H1 (cell line): Measurements from ENCODE around the gene SIRT7. TPM values are rescaled to one million over a fixed set of nuclear protein-coding genes. Genes with fewer than 3 reads are reported as not detected.

Source experiments
- CTCF ChIA-PET: fragments of 300-600 bp; sonication (Branson Sonifier 250); formaldehyde crosslinking; loops from one replicate; lab custom pipeline; 2021; ENCODE audit not compliant: partially characterized antibody; lab: Charles Lee
- POLR2A ChIA-PET: fragments of 300-600 bp; sonication (Branson Sonifier 250); formaldehyde crosslinking; loops from one replicate; lab custom pipeline; 2021; ENCODE audit warnings: inconsistent platforms; ENCODE audit not compliant: partially characterized antibody; lab: Charles Lee
- DNase-seq, 2 experiments: peaks; one replicate each; pipeline versions ENCODE4 v3.0.0 to v3.0.0-alpha.2; 2010 to 2022; ENCODE audit warnings: low spot score in 2 of 2, low read depth in 1 of 2, mixed read lengths in 1 of 2
- FAIRE-seq: peaks from 2 replicates; lab custom pipeline; 2011; peaks lifted over from hg19 to GRCh38; lab: Jason Lieb, UNC
- H2AFZ ChIP-seq: 2 replicates; pipeline ENCODE4 v1.8.1; 2012; ENCODE audit warnings: low read length, inconsistent platforms
- H2AK5ac ChIP-seq: 2 replicates; pipeline ENCODE4 v1.6.1; 2013; ENCODE audit warnings: low read depth, low read length
- H2BK120ac ChIP-seq: replicated peaks from 2 replicates; pipeline ENCODE3; 2013; ENCODE audit warnings: low read depth, low read length, inconsistent platforms
- H2BK12ac ChIP-seq: 2 replicates; pipeline ENCODE4 v1.6.1; 2013; ENCODE audit warnings: low read depth, low read length
- H2BK15ac ChIP-seq: 2 replicates; pipeline ENCODE4 v1.6.1; 2013; ENCODE audit warnings: low read length
- H2BK20ac ChIP-seq: 2 replicates; pipeline ENCODE4 v1.6.1; 2013; ENCODE audit warnings: low read length
- H2BK5ac ChIP-seq: 2 replicates; pipeline ENCODE4 v1.6.1; 2013; ENCODE audit warnings: low read depth, low read length
- H3K14ac ChIP-seq: 2 replicates; pipeline ENCODE4 v1.6.1; 2013; ENCODE audit warnings: inconsistent platforms; ENCODE audit not compliant: insufficient read length
- H3K18ac ChIP-seq: 2 replicates; pipeline ENCODE4 v1.6.1; 2013; ENCODE audit warnings: low read length; ENCODE audit errors: extremely low read depth
- H3K23ac ChIP-seq: 2 replicates; pipeline ENCODE4 v1.6.1; 2013; ENCODE audit warnings: inconsistent platforms; ENCODE audit not compliant: insufficient read length
- H3K23me2 ChIP-seq: 2 replicates; pipeline ENCODE4 v1.6.1; 2013; ENCODE audit warnings: low read depth, low read length
- H3K27ac ChIP-seq: 2 replicates; pipeline ENCODE4 v1.6.1; 2011; ENCODE audit warnings: low read depth, low read length, inconsistent platforms
- H3K27me3 ChIP-seq, 4 experiments: replicated peaks in 1 of 4; 1 replicate in 1 of 4; 2 replicates in 3 of 4; pipeline versions ENCODE4 v1.6.1 to v1.8.1; 2011 to 2013; ENCODE audit warnings: low read length in 3 of 4, mild to moderate bottlenecking in 3 of 4, inconsistent platforms in 2 of 4, mixed read lengths in 2 of 4, moderate library complexity in 1 of 4; ENCODE audit not compliant: control insufficient read depth in 3 of 4, insufficient read depth in 3 of 4; ENCODE audit errors: extremely low read depth in 1 of 4
- H3K36me3 ChIP-seq, 4 experiments: 2 replicates each; pipeline versions ENCODE4 v1.6.1 to v1.8.1; 2011 to 2013; ENCODE audit warnings: mild to moderate bottlenecking in 4 of 4, low read length in 3 of 4, moderate library complexity in 2 of 4, control low read depth in 1 of 4, inconsistent platforms in 1 of 4; ENCODE audit not compliant: insufficient read depth in 4 of 4, control insufficient read depth in 2 of 4
- H3K4ac ChIP-seq: replicated peaks from 2 replicates; pipeline ENCODE3; 2013; ENCODE audit warnings: low read length, low read depth, mixed read lengths, inconsistent platforms; ENCODE audit not compliant: insufficient read length
- H3K4me1 ChIP-seq, 4 experiments: replicated peaks in 1 of 4; 1 replicate in 1 of 4; 2 replicates in 3 of 4; pipeline versions ENCODE4 v1.6.1 to v1.8.1; 2011 to 2013; ENCODE audit warnings: low read length in 3 of 4, inconsistent platforms in 2 of 4, mixed read lengths in 1 of 4; ENCODE audit not compliant: insufficient read depth in 4 of 4, control insufficient read depth in 3 of 4
- H3K4me2 ChIP-seq, 2 experiments: 2 replicates each; pipeline versions ENCODE4 v1.6.1 to v1.8.1; 2011 to 2013; ENCODE audit warnings: low read depth in 2 of 2, low read length in 2 of 2, control low read depth in 1 of 2, inconsistent platforms in 1 of 2, mild to moderate bottlenecking in 1 of 2; ENCODE audit not compliant: insufficient read depth in 1 of 2
- H3K4me3 ChIP-seq, 4 experiments: fragments of 200-600, 300-600 bp in 1 of 4; sonication (generic), shearing (Covaris generic), sonication (Bioruptor Twin) in 1 of 4; 2 replicates each; pipeline versions ENCODE4 v1.5.1 to v1.8.1; 2011 to 2016; ENCODE audit warnings: low read length in 4 of 4, low read depth in 3 of 4, control low read depth in 2 of 4, inconsistent platforms in 2 of 4, mild to moderate bottlenecking in 2 of 4, mixed read lengths in 1 of 4, moderate library complexity in 1 of 4; ENCODE audit not compliant: insufficient read depth in 2 of 4; ENCODE audit errors: extremely low read depth in 1 of 4
- H3K56ac ChIP-seq: replicated peaks from 2 replicates; pipeline ENCODE3; 2013; ENCODE audit warnings: low read depth, mild to moderate bottlenecking, mixed read lengths, low read length, inconsistent platforms; ENCODE audit not compliant: insufficient read length
- H3K79me1 ChIP-seq: 2 replicates; pipeline ENCODE4 v1.6.1; 2013; ENCODE audit warnings: low read depth, low read length, control low read depth
- H3K79me2 ChIP-seq, 2 experiments: 2 replicates each; pipeline versions ENCODE4 v1.6.1 to v1.8.1; 2012 to 2013; ENCODE audit warnings: low read length in 2 of 2, mild to moderate bottlenecking in 2 of 2, inconsistent platforms in 1 of 2; ENCODE audit not compliant: insufficient read depth in 2 of 2, control insufficient read depth in 1 of 2
- H3K9ac ChIP-seq, 4 experiments: replicated peaks in 1 of 4; 1 replicate in 1 of 4; 2 replicates in 3 of 4; pipeline versions ENCODE4 v1.6.1 to v1.8.1; 2011 to 2013; ENCODE audit warnings: low read depth in 3 of 4, low read length in 3 of 4, control low read depth in 2 of 4, mild to moderate bottlenecking in 2 of 4, moderate library complexity in 2 of 4, inconsistent platforms in 1 of 4; ENCODE audit errors: extremely low read depth in 1 of 4
- H3K9me3 ChIP-seq, 2 experiments: 2 replicates each; pipeline versions ENCODE4 v1.6.1 to v1.8.1; 2012 to 2013; ENCODE audit warnings: mild to moderate bottlenecking in 2 of 2, moderate library complexity in 2 of 2, control low read depth in 1 of 2, inconsistent platforms in 1 of 2, low read depth in 1 of 2, low read length in 1 of 2, mixed read lengths in 1 of 2; ENCODE audit not compliant: insufficient read depth in 2 of 2
- H4K20me1 ChIP-seq, 2 experiments: replicated peaks in 1 of 2; 2 replicates each; pipeline versions ENCODE3 to v1.8.1; 2011 to 2013; ENCODE audit warnings: inconsistent platforms in 2 of 2, low read length in 2 of 2, mild to moderate bottlenecking in 1 of 2; ENCODE audit not compliant: insufficient read depth in 2 of 2, control insufficient read depth in 1 of 2
- H4K5ac ChIP-seq: 2 replicates; pipeline ENCODE4 v1.6.1; 2013; ENCODE audit warnings: low read length, low read depth, mixed read lengths, inconsistent platforms; ENCODE audit not compliant: insufficient read length
- H4K8ac ChIP-seq: 2 replicates; pipeline ENCODE4 v1.8.0; 2013; ENCODE audit warnings: mild to moderate bottlenecking, moderate library complexity, low read length, inconsistent platforms; ENCODE audit not compliant: insufficient read depth; ENCODE audit errors: extremely low read depth
- H4K91ac ChIP-seq: replicated peaks from 2 replicates; pipeline ENCODE3; 2013; ENCODE audit warnings: low read length, mixed read lengths, inconsistent platforms; ENCODE audit not compliant: insufficient read length
- BCL11A ChIP-seq, 2 experiments: IDR thresholded peaks; one replicate each; pipeline ENCODE4 v1.6.1; 2011; ENCODE audit warnings: low read depth in 2 of 2, low read length in 2 of 2, mild to moderate bottlenecking in 2 of 2
- TAF1 ChIP-seq: IDR thresholded peaks from 2 replicates; pipeline ENCODE4 v1.6.1; 2011; ENCODE audit warnings: mild to moderate bottlenecking, low read depth, low read length
- WGBS, 2 experiments: shearing (Covaris generic) in 1 of 2; methylation state at CpG; one replicate each; pipeline versions ENCODE4 v1.1.6 to v1.1.7; 2013 to 2015; ENCODE audit warnings: low lambda C conversion rate in 2 of 2, mixed read lengths in 2 of 2, inconsistent platforms in 1 of 2, low coverage in 1 of 2, missing lambda C conversion rate in 1 of 2; ENCODE audit not compliant: insufficient replicate concordance in 2 of 2, insufficient coverage in 1 of 2, insufficient read length in 1 of 2; ENCODE audit errors: extremely low coverage in 1 of 2, missing lambda C conversion rate in 1 of 2; 5-methylcytosine and 5-hydroxymethylcytosine counted together
- polyA plus RNA-seq, 7 experiments: library from polyadenylated mRNA; depleted of rRNA in 3 of 7; stranded (reverse) in 5 of 7; unstranded in 2 of 7; fragments of >200 nt in 5 of 7; fragments of 200-250 nt in 2 of 7; gene quantifications; 1 replicate in 5 of 7; 2 replicates in 1 of 7; 4 replicates in 1 of 7; pipeline versions ENCODE4 v1.2.1 to v1.2.3, GENCODE V29; 2011 to 2013; ENCODE audit warnings: missing spikeins in 2 of 7, mixed read lengths in 2 of 7
- total RNA-seq: library from RNA; stranded (reverse); fragmentation: NEBNext Ultra II Directional; extraction: Animal tissue kit (Norgen Biotek cat#: 25700); gene quantifications from 2 replicates; pipeline ENCODE4 v1.2.1, GENCODE V29; 2021

SIRT7 gene
- total and polyA plus RNA-seq, 2 of the 8 experiments (the other 6 are each of a cell fraction or from before 2014, with no cell fraction given): 5.8 to 16.6 TPM

GRCh38 chr17:81916234-81917001, 1.6 kb downstream of the SIRT7 start:
- Histone ChIP-seq H3K4me2 (peak overlapping the region; percentile 71 to 87), H3K79me1 (peaks cover 18% of the 10 kb centered on the region), H2BK20ac (no peak overlapping the region), H4K5ac (no peak overlapping the region), H3K27me3 (no peaks in the 10 kb centered on the region), H2BK12ac (no peak overlapping the region), H3K23me2 (peaks cover 5% of the 10 kb centered on the region), H3K4me1 (peaks cover 0 to 10% (median 3%) of the 10 kb centered on the region in 4 experiments; a peak in 4 of 7 replicates), H3K4me3 (peak overlapping the region in 1 of 4 experiments; percentile 90; a peak in 3 of 8 replicates), H2AFZ (no peak overlapping the region), H3K56ac (no peak overlapping the region), H3K14ac (no peak overlapping the region), H3K36me3 (peaks cover 11 to 33% (median 26%) of the 10 kb centered on the region in 4 experiments), H4K91ac (no peak overlapping the region), H2BK15ac (no peak overlapping the region), H3K9me3 (no peaks in the 10 kb centered on the region), H3K79me2 (peaks cover 3 to 37% of the 10 kb centered on the region in 2 experiments; a peak in 3 of 4 replicates), H2BK120ac (no peak overlapping the region), H3K9ac (peak overlapping the region in 1 of 4 experiments; percentile 20; a peak in 2 of 7 replicates), H3K23ac (no peak overlapping the region), H3K4ac (no peak overlapping the region), H3K27ac (no peak overlapping the region), H2AK5ac (no peak overlapping the region), H4K20me1 (peaks cover 15 to 40% of the 10 kb centered on the region in 2 experiments), H2BK5ac (no peak overlapping the region), H3K18ac (no peak overlapping the region), H4K8ac (no peak overlapping the region)
- POLR2A ChIA-PET: interaction anchor here (0.8 to 8.7 kb wide), 9 partner anchors 11 to 60 kb away, joined by 3 to 135 read pairs (median 5); partner anchors contain the start of genes MAFG and PYCR1
- CTCF ChIA-PET: interaction anchor here (1.0 to 2.8 kb wide), 9 partner anchors 9 to 121 kb away, joined by 3 to 12 read pairs (median 4); partner anchors contain the start of genes ARHGDIA, DCXR and MAFG
- FAIRE-seq (no peak), DNase-seq (no peak)
- TF ChIP-seq BCL11A (IDR thresholded peaks at IDR 0.05; ENCODE audit: low read depth in 2 of 2, low read length in 2 of 2) (no peak), TAF1 (no peak)
- WGBS, 2 experiments: 86% methylated on average over 17 of the region's 21 CpGs; no CpG with 5 or more reads in 1 of the 2 experiments
